ENCODE data around the gene TMC6. TPM values are rescaled to one million over a fixed set of nuclear protein-coding genes. Genes with fewer than 3 reads are reported as not detected.

TMC6 gene
- total and polyA plus RNA-seq, 12 donors: 2.5 to 79.0 (median 19.1) TPM

- Histone ChIP-seq H3K27me3 (no peaks in the 10 kb centered on the region), H3K36me3 (replicated peaks in 1 of 2) (no peaks in the 10 kb centered on the region), H3K9me3 (replicated peaks in 1 of 3) (no peaks in the 10 kb centered on the region), H3K4me1 (replicated peaks in 1 of 2) (peaks cover 19 to 20% of the 10 kb centered on the region in 2 donors), H3K4me3 (no peak overlapping the region), H3K27ac (no peak overlapping the region)
- TF ChIP-seq CTCF (IDR thresholded peaks at IDR 0.05) (no peak), POLR2A (IDR thresholded peaks at IDR 0.05) (no peak)
- 68 to 80% (median 76%) methylated on average over 14 of the region's 14 CpGs for WGBS, 4 donors
- intact Hi-C loops (cut with DNase I): no loop called here
- no peak for DNase-seq
These were observed 19.9 kb upstream of the TMC6 start for GRCh38 chr17:78148286-78149016.

GRCh38 chr17:78147315-78147998 is 18.9 kb upstream of the TMC6 start:
- intact Hi-C loops (cut with DNase I): no loop called here
- TF ChIP-seq CTCF (IDR thresholded peaks at IDR 0.05) (no peak), POLR2A (IDR thresholded peaks at IDR 0.05) (no peak)
- peaks cover 19 to 21% of the 10 kb centered on the region in 2 donors for H3K4me1 ChIP-seq (replicated peaks in 1 of 2)
- no peaks in the 10 kb centered on the region for H3K27me3 ChIP-seq
- H3K27ac ChIP-seq: no peak overlapping the region
- no peaks in the 10 kb centered on the region for H3K9me3 ChIP-seq (replicated peaks in 1 of 3)
- no peaks in the 10 kb centered on the region for H3K36me3 ChIP-seq (replicated peaks in 1 of 2)
- no peak overlapping the region for H3K4me3 ChIP-seq
- WGBS, 4 donors: 72 to 87% (median 76%) methylated on average over 7 to 8 of the region's 8 CpGs
- DNase-seq: no peak

- H3K4me1 ChIP-seq (replicated peaks in 1 of 2): peaks cover 19 to 25% of the 10 kb centered on the region in 2 donors
- intact Hi-C loops (cut with DNase I): no loop called here
- no peak overlapping the region for H3K4me3 ChIP-seq
- TF ChIP-seq POLR2A (IDR thresholded peaks at IDR 0.05): no peak
- no peak for TF ChIP-seq CTCF (IDR thresholded peaks at IDR 0.05)
- DNase-seq: no peak
- H3K36me3 ChIP-seq (replicated peaks in 1 of 2): no peaks in the 10 kb centered on the region
- 67 to 88% (median 86%) methylated on average over 1 to 6 of the region's 6 CpGs for WGBS, 4 donors
- no peak overlapping the region for H3K27ac ChIP-seq
- H3K27me3 ChIP-seq: no peaks in the 10 kb centered on the region
- H3K9me3 ChIP-seq (replicated peaks in 1 of 3): no peaks in the 10 kb centered on the region
These were observed 18.3 kb upstream of the TMC6 start for GRCh38 chr17:78146881-78147280.

- Histone ChIP-seq H3K9me3 (replicated peaks in 1 of 3) (no peaks in the 10 kb centered on the region), H3K4me1 (replicated peaks in 1 of 2) (peaks cover 19 to 29% of the 10 kb centered on the region in 2 donors), H3K4me3 (no peak overlapping the region), H3K27me3 (no peaks in the 10 kb centered on the region), H3K27ac (no peak overlapping the region), H3K36me3 (replicated peaks in 1 of 2) (no peaks in the 10 kb centered on the region)
- 89 to 100% (median 93%) methylated on average over 5 to 7 of the region's 7 CpGs for WGBS, 4 donors
- no peak for TF ChIP-seq CTCF (IDR thresholded peaks at IDR 0.05)
- TF ChIP-seq POLR2A (IDR thresholded peaks at IDR 0.05): no peak
- no peak for DNase-seq
- intact Hi-C loops (cut with DNase I): no loop called here
These were observed 17.9 kb upstream of the TMC6 start for GRCh38 chr17:78146471-78146869.

All from adrenal gland (tissue), 12 donors.